Measurements from ENCODE around the gene MT2A.
"Not testable (repeated sequence)": the region's sequence is repeated elsewhere in the genome, so short reads cannot be mapped to it uniquely, and the experiment has no call there.

The MT2A gene

DNA sequence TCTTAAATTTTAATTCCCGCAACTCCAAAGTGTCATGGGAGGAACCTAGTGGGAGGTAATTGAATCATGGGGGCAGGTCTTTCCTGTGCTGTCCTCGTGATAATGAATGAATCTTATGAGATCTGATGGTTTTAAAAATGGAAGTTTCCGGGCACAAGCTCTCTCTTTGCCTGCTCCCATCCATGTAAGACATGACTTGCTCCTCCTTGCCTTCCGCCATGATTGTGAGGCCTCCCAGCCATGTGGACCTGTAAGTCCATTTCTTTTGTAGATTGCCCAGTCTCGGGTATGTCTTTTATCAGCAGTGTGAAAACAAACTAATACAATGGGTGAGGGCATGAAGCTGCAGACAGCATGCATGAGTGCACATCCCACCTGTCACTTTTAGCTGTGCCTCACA, 14.8 kb downstream of the MT2A start:
- DNase-seq, result not testable (repeated sequence)

GRCh38 chr16:56623637-56624036, 15.3 kb downstream of the MT2A start:
- no peak for DNase-seq

- DNase-seq, result no peak
Measured at GRCh38 chr16:56625140-56625942, 17.0 kb downstream of the MT2A start, which contains the start of gene MT1E. Gene MT1E (plus strand): TSS chr16:56625781. CDS start chr16:56625852, 71 bp downstream.

DNA sequence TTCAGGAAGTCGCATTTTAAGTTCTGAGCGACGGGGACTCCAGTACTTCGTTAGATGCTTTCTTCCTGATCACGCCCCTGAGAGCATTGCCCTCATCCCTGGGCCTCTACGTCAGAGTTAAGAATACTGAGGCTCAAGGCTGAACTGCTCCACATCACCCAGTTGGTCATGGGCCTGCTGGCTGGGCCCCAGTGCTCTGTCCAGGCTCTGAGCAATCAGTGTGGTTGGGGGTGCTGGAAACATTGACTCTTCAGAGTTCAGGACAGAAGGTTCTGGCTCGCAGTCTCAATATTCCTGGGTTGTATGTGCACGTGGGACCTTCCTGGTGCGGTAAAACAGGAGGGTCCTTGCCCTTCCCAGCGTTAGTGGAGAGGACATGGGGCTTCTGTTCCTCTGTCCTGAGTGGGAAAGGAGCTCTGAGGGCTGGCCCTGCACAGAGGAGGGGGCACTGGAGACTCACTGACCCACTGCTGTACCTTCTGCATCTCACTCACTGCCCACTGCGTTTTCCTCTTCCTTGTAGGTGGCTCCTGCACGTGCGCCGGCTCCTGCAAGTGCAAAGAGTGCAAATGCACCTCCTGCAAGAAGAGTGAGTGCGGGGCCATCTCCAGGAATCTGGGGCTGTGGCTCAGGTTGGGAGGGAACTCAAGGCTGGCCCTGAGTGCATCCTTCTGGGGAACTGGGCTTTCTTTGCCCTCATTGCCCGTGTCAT, 17.7 kb downstream of the MT2A start:
- no peak for DNase-seq

- no peak for DNase-seq
Measured at GRCh38 chr16:56626685-56627084, 18.3 kb downstream of the MT2A start.

- DNase-seq, result no peak
Measured at GRCh38 chr16:56628486-56629350, 20.3 kb downstream of the MT2A start.

DNA sequence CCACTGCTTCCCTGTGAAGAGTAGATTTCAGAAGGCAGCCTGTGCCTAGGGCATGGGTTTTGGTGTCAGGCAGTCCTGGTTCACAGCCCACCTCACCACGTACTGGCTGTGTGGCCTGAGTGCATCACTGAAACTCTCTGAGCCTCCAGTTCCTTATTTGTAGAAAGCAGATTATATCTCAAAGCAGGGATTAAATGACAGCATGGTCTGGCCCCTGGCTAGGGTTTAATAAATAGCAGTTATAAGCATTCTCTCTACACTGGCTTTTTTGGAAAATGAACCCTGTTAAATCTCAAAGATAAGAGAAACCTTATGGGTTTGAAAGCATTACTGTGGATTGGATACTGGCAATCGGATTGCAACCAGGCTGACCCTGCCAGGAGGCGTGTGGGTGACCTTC, 21.1 kb downstream of the MT2A start:
- no peak for DNase-seq

- DNase-seq, result no peak
Measured at GRCh38 chr16:56630134-56630533, 21.8 kb downstream of the MT2A start.

GRCh38 chr16:56631197-56631596, 22.8 kb downstream of the MT2A start:
- no peak for DNase-seq

DNA sequence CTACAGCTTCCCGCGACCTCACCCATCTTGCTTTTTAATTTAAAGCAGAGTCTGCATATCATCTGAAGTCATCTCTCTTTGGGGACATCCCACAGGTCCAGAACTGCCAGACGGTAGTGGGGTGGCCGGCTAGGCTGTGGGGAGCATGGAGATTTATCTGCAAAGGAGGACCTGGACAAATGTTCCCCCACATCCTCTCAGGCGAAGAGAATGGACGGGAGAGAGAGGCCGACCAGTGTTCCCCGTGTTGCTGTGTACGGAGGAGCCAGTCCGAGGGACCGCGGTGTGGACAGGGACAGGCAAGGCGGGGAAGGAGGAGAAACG, 23.4 kb downstream of the MT2A start:
- no peak for DNase-seq

DNA sequence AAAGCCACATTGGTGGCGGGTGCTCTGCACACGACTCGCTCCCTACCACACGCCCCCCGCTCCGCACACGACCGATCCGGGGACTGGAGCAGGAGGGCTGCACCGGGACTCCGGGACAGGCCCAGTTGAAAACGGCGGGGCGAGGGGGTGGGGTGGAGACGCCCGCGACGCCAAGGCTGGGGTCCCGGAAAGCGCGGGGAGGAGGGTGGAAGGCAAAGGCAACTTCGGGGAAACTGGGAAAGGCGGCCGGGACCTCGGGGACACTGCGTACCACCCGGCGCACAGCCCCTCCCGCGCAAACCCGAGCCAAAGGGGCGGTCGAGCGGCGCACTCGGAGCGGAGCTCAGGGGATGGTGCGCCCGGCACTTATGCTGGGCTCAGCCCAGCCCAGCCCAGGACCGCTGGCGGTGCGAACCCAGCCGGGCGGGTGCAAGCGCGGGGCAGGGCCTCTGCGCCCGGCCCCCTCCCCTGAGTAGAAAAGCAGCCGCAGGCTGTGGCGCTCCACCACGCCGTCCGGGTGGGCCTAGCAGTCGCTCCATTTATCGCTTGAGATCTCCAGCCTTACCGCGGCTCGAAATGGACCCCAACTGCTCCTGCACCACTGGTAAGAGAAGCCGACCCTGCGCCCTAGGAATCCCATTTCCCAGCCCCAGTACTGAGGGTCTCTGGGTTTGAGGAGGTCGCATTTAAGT, 23.9 kb downstream of the MT2A start, which contains the start of gene MT1M:
TSS of gene MT1M (plus strand) at position 504 of the 692 bp plus-strand sequence. CDS start at position 577, 73 bp downstream.
- no peak for DNase-seq

GRCh38 chr16:56632848-56633365, 24.5 kb downstream of the MT2A start:
- no peak for DNase-seq

DNA sequence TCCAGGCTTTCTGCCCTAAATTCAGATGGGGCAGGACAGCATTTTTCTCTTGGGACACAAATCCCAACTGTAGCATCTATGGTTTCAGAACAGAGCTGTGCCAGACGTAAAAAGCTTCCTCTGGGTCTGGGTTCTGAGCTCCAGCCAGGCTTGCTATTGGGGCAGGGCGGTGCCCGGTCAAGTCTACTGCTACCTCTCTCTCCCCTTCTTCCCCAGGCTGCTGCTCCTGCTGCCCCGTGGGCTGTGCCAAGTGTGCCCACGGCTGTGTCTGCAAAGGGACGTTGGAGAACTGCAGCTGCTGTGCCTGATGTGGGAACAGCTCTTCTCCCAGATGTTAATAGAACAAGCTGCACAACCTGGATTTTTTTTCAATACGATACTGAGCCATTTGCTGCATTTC, 25.2 kb downstream of the MT2A start:
- DNase-seq, result no peak

DNA sequence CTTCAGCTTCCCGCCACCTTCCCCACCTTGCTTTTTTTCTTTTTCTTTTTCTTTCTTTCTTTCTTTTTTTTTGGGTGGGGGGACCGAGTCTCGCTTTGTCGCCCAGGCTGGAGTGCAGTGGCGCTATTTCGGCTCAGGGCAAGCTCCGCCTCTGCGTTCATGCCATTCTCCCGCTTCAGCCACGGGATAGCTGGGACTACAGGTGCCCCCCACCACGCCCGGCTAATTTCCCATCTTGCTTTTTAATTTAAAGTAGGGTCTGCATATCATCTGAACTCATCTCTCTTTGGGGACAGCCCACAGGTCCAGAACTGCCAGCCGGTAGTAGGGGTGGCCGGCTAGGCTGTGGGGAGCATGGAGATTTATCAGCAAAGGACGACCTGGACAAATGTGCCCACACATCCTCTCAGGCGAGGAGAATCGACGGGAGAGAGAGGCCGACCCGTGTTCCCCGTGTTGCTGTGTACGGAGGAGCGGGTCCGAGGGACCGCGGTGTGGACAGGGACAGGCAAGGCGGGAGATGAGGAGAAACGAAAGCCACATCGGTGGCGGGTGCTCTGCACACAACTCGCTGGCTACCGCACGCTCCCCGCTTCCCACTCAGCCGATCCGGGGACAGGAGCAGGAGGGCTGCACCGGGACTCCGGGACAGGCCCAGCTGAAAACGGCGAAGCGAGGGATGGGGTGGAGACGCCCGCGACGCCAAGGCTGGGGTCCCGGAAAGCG, 26.5 kb downstream of the MT2A start:
- no peak for DNase-seq

DNA sequence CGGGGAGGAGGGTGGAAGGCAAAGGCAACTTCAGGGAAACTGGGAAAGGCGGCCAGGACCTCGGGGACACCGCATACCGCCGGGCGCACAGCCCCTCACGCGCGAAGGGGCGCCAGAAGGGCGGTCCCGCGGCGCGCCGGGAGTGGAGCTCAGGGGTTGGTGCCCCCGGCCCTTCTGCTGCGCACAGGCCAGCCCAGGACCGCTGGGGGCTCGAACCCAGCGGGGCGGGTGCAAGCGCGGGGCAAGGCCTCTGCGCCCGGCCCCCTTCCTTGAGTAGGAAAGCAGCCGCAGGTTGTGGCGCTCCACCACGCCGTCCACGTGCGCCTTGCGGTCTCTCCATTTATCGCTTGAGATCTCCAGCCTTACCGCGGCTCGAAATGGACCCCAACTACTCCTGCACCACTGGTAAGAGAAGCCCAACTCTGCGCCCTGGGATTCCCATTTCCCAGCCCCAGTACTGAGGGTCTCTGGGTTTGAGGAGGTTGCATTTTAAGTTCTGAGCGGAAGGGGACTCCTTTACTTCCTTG, 27.1 kb downstream of the MT2A start:
- DNase-seq, result no peak

DNA sequence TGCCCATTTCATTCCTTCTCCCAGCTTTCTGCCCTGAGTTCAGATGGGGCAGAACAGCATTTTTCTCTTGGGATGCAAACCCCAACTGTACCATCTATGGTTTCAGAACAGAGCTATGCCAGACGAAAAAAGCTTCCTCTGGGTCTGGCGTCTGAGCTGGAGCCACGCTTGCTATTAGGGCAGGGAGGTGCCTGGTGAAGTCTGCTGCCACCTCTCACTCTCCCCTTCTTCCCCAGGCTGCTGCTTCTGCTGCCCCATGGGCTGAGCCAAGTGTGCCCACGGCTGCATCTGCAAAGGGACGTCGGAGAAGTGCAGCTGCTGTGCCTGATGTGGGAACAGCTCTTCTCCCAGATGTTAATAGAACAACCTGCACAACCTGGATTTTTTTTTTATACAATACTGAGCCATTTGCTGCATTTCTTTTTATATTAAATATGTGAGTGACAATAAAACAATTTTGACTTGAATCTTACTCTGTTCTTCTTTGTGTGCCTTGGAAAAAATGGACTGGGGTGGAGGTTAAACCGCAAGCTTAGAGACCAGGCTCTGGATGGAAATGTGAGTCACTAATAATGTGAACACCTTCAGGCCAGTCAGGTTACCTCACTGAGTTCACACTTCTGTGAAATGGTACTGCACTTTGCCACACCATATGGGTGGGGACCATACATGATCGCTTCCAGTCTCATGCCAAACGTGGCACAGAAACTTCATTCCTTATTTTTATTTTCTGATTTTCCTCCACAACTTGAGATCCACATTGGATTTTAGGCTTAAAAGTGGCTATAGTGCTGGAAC, 28.4 kb downstream of the MT2A start:
- no peak for DNase-seq

- no peak for DNase-seq
Measured at GRCh38 chr16:56637814-56638750, 29.7 kb downstream of the MT2A start, which contains the start of gene MT1A. Gene MT1A (plus strand): TSS chr16:56638666. CDS start chr16:56638739, 73 bp downstream.

- DNase-seq, result no peak
Measured at GRCh38 chr16:56639045-56639444, 30.7 kb downstream of the MT2A start.

DNA sequence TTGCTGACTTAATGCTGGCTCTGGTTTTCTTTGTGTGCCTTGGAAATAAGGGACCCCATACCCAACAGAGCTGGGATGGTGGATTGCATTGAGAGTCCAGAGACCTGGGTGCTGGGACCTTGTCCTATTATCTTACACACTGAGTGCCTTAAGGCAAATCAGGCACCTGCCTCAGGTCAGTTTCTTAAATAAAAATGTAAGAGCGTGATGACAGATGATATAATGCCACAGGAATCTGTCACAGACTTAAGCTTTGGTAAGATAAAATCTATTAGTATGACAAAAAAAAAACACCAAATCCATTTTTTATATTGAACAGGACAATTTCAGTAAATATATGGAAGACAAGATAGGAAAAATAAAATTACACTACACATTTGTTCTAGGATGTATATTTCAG, 31.7 kb downstream of the MT2A start:
- no peak for DNase-seq
